ENCODE measurements around the gene DRD4. TPM values are rescaled to one million over a fixed set of nuclear protein-coding genes. Genes with fewer than 3 reads are reported as not detected.

Gene DRD4
- total and polyA plus RNA-seq, 2 of the 13 experiments (the other 11 are each of a cell fraction or from before 2014, with no cell fraction given) = 0.09 to 0.13 TPM

- TF ChIP-seq NFAT5 (CRISPR knock-in tag; IDR thresholded peaks at IDR 0.05) (no peak), ZNF260 (CRISPR knock-in tag; IDR thresholded peaks at IDR 0.05; ENCODE audit: borderline replicate concordance, low read depth) (no peak), ZBTB25 (CRISPR knock-in tag; IDR thresholded peaks at IDR 0.05) (peak; percentile 85), THAP8 (CRISPR knock-in tag; IDR thresholded peaks at IDR 0.05; ENCODE audit: borderline replicate concordance) (no peak), FOXK2 (IDR thresholded peaks at IDR 0.05) (no peak), RERE (CRISPR knock-in tag; IDR thresholded peaks at IDR 0.05; ENCODE audit: low read depth) (peak; percentile 61; the same call in 1 of the 2 replicates), ZNF317 (CRISPR knock-in tag; IDR thresholded peaks at IDR 0.05) (0 out of 2 replicates have a peak, but pooled peaks have one; percentile 18), ZBTB21 (CRISPR knock-in tag; IDR thresholded peaks at IDR 0.05) (peak; percentile 92), NCOA2 (CRISPR knock-in tag; IDR thresholded peaks at IDR 0.05) (peak; percentile 70), ZC3H13 (CRISPR knock-in tag; IDR thresholded peaks at IDR 0.05) (no peak), ZNF607 (CRISPR knock-in tag; IDR thresholded peaks at IDR 0.05; ENCODE audit: borderline replicate concordance) (0 out of 2 replicates have a peak, but pooled peaks have one; percentile 26), PRDM10 (CRISPR knock-in tag; IDR thresholded peaks at IDR 0.05; ENCODE audit: low read depth) (peak; percentile 94)
Measured at GRCh38 chr11:587978-588380, 49.1 kb upstream of the DRD4 start (continued).

All from HepG2 (cell line).